Nucleus accumbens (tissue), 56 donors: Measurements from ENCODE around the gene AOPEP.
A peak's percentile ranks its signal among the peaks of the same experiment; 100 is the strongest.

Source experiments
- DNase-seq, 56 donors: peaks; one replicate each; lab custom pipeline; 2025; lab: John Stamatoyannopoulos, UW

AOPEP gene

DNA sequence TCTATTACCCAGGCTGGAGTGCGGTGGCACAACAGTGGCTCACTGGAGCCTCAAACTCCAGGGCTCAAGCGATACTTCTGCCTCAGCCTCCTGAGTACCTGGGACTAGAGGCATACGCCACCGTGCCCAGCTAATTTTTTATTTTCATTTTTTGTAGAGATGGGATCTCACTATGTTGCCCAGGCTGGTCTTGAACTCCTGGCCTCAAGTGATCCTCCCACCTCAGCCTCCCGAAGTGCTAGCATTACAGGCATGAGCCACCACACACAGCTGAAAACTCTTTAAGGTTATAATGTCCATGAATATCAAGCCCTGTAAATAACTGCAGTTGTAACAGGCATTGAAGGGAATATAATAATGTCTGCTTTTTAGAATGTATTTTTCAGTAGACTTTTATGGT, 271.2 kb downstream of the AOPEP start:
- DNase-seq, result no peak

DNA sequence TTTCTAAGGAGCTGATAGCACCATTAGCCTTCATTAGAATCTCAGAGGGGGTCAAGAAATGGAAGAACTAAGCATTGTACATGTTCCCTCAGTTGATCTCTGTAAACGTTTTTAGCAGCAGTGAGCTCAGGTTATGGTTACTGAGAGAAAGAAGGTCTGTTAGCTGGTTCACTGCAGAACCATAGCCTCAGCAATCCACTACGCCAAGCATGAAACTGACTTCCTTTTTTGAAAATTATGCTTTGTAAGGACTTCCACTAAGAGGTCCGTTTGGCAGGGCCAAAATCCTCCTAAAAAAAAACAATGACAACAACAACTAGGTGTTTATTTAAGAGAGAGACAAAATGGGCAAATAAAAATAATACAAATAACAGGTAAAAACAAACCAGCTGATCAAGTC, 273.3 kb downstream of the AOPEP start:
- DNase-seq, result no peak

DNA sequence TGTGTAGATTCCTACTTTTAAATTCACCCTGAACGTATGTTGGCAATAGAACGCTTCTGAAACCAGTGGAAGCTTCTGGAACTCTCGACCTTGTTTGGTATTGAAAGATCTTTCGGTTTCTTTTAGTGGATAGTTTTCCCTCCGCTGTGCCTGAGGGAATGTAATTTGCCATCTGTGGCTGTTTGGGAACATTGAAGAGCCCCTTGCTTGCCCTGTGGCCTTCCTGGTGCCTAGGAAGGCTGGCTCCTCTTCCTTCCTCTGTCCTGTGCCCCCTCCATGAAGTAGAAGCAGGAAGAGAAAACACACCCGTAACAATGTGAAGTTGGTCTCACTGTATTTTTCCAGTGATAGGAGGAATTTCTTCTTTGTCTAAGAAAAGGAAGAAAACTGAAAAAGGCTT, 274.3 kb downstream of the AOPEP start:
- DNase-seq, result no peak

DNA sequence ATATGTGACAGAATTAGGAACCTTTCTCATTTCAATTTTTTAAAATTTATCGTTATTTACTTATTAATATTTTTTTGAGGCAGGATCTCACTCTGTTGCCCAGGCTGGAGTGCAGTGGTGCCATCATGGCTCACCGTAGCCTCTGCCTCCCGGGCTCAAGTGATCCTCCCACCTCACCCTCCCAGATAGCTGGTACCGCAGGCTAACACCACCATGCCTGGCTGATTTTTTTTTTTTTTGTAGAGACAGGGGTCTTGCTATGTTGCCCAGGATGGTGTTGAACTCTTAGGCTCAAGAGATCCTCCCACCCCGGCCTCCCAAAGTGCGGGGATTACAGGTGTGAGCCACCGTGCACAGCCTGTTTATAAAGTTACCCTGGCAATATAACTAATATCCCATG, 275.2 kb downstream of the AOPEP start:
- DNase-seq, result no peak

DNA sequence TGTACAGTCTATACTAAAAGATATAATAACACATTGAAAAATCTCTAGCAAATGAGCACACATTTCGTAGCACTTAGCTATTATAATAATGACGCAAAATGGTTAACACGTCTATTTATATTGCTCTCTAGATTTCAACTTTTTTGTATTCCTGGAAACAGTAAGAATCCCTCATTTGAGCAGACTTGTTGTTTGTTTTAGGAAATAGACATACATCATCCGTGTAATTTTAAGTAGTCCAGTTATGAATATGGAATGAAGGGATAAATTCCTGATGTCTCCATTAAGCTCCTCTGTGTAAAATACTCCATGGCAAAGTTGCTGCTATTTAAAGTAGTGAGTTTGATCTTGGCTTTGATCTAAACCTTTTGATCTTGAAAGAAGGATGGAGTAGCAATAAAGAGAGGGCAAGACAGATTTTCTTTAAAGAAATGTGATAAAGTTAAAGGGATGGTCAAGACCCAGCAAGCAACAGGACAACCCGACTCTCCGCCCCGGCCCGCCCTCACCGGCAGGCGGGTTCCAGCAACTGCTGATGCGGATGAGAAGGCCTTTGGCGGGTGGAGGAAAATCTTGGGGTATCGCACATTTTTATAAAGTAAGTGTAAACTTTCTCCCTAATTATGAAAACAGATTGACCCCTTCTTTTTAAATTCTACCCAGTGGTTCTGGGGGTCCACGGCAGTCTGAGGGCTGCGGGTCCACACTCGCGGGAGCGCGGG, 277.4 kb downstream of the AOPEP start:
- peak in 9 of 56 donors; percentile 14 to 50 (median 33) for DNase-seq

DNA sequence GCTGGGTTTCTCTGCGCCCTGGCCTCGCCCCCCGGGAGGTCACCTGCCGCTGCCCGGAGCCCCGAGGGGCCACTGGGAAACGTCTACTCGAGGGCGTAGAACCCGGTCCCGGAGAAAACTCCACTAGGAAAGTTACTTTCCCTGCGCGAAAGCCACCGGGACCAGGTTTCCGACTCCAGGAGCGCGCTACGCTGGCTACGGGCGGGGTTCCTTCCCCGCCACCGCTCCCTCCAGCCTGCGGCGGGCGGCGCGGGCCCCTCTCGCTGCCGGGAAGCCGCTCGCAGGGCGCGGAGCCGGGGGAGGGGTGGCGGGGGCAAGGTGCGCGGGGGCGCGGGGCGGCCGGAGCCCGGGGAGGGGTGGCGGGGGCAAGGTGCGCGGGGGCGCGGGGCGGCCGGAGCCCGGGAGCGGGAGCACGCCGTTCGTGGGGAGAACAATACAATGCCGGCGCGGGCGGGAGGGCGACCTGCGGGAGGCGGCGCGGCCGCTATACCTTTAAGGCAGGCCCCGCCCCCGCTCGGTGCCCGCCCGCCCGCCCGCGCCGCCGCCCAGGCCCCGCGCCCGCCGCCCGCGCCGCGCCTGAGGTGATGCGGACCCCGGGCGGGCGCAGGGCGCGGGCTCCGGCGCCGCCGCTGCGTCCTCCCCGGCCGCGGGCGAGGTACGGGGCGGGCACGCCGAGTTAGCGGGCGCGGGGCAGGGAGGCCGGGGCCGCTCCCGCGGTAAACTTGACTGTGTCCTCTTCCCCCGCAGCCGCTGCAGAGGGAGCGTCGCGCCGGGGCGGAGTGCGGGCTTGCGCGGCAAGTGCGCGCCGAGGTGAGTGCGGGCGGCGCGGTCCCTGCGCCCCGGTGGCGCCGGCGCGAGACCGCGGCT, 278.1 kb downstream of the AOPEP start:
- peak in 7 of 56 donors; percentile 37 to 69 (median 53) for DNase-seq

DNA sequence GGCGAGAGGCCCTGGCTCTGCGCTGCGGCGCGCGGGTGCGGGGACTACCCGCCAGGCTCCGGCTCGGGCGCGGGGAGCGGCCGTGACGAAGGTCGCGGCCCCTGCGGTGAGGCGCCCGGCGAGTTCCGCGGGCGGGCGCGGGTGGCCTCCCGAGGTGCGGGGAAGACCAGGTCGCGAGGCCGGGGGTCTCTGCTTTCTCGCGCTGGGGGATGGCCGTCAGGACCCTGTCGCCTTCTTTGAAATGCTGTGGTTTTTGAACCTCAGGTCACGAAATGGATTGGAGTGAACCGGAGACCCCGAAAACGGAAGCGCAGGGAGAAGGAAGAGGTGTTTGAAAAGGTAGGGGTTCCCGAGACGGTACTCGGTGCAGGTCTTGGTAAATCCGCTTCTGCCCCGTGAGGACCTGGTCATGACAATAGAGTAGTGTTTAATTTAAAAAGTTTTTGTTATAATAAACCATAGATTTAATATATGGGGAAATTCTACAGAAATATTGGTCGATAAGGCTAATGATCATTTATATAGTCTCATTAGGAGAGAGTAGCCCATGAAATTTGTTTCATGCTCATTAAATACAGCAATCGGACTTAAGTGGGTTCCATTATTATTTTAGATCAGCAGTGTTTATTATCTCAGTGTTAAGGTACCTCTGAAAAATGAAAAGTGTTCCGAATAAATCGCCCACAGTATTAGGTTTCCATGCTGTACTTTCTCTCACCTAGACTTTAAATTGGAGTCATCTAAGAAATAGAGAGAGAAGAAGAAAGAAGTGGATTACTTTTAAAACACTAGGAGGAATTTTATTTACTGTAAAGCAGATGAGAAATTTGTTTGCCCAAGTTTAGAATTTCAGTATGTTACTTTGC, 279.0 kb downstream of the AOPEP start:
- peak in 1 of 56 donors; percentile 28 for DNase-seq

DNA sequence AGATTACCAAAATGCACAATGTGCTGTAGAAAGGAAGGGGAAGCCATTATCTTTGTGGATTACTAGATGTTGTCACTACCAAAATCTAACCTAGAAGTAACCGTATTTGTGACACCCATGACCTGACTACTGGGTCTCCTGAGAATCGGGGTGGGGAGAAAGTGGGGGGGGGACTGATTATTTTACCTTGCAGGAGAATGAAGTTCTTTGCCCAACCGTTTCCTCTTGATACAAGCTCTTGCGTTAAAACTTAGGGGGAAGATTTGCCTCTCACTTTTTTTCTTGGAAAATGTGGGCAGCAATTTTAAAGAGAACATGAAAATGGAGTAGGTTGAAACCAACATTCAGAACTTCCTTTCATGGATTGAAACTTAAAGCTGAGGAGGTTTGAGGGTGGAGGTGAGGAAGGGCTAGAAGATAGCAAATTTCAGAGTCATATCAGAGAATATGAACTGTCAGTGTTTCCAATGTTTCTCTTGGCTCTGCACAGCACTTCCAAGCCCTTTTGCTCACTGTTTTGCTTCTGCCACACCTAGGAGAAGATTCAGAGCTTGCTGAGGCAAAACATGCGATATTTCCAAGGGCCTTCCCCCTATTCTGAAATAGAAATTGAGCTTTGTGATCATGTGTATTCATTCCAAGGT, 280.8 kb downstream of the AOPEP start:
- peak in 3 of 56 donors; percentile 18 to 36 (median 35) for DNase-seq

DNA sequence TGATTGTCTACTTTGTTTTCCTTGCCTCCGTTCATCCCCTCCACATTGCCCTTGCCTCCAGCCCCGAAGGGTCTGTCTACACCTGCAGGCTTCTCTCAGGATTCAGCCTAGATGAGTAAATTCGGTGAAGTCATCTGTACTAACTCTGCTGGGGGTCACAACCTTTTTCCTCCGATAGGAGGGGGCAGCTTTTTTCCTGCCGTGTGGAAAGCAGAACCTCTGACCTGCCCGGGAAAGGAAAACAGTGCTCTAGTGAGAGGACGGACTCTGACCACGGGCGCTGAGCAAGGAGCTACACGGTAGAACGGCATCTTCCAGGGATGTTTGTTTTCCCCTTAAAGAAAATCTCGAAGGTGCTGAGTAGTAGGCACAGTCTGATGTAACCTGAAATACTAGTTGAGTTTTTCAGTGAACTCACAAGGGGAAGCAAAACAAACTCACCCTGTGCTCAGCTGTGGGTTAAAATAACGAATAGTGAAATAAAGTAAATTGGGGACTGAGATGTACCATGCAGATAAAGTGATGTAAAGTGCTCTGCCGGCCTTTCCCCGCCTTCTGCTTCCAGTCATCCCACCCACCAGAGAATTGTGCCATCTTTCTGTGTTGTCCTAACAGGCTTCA, 281.8 kb downstream of the AOPEP start:
- peak in 1 of 56 donors; percentile 36 for DNase-seq

DNA sequence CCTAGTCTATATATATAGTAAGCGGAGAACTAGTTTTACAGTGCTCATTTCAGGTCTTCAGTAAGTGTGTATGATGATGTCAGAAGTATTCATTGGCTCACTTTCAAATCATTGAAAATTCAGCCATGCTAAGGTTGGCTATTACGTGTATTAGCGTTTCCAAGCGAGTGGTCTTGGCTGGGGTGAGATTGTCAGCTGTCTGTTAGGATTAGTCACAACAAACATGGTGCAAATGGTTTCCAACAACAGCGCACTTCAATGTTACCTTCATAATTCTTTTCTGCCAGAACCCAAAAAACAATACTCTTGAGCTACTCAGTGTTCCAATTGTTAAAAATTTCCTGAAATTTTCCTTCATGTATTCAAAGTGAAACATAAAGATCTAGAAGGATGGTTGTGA, 283.0 kb downstream of the AOPEP start:
- DNase-seq, result no peak

DNA sequence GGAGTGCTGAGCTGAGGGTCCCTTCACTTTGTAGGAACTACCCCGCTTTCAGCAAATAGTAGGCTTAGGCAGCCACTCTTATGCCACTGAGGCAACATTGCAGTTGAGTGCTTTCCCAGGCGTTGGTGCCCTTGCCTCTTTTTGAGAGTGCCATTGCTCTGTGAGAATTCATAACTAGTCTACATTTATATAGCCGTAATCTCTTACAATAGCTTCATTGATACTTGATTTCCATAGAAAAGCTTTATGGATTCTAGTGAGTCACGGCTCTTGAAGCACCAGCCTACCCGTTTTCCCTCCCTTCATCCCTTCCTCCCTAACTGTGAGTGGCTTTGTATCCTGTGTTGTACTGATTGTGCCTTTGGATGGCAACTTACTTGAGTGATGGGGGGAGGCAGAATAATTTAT, 283.9 kb downstream of the AOPEP start:
- DNase-seq, result peak in 11 of 56 donors; percentile 24 to 63 (median 39)

DNA sequence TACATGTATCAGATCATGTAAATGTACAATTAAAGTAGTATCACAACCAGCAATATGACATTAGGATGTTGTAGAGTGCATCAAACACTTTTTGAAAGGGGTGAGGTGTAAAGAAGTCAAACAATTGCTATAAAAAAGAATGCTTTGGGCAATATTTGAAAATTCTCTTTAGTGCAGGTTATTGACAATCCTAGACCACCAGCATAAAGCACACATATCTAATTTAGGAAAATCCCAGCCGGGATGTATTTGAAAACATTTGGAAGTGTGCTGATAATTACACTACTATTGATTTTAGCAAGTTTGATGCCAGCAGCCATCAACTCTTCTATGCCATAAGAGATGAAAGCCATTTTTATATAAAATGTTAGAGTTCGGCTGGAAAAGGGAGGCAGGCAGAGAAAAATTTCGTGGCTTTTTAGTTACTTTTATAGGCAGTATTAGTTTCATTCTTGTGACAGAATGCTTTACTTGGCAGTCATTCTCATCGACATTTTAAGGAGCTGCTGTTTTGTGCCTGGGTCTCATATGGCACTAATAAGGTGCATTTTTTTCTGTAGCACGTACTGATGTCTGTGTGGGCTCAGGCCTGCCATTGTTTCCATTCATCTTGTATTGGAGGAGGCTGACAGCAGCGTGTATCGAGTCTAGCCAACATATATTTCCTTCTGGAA, 285.7 kb downstream of the AOPEP start:
- no peak for DNase-seq

DNA sequence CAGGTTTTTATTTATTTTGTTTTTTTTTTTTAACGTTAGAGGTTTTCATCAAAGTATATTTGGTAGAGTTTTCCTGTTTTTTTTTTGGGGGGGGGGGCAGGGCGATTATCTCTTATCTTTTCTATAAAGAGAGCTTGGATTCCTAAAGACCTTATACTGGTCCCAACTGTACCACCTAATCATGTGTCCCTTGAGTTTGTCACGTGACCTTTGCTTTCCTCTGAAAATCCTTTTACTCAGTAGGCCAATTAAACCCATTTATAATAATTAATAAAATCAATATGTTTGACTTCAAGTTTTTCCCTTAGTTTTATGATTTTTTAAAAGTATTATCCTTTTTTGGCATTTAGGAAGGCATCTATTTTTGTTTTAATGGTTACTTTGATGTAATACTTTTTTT, 286.4 kb downstream of the AOPEP start:
- no peak for DNase-seq

DNA sequence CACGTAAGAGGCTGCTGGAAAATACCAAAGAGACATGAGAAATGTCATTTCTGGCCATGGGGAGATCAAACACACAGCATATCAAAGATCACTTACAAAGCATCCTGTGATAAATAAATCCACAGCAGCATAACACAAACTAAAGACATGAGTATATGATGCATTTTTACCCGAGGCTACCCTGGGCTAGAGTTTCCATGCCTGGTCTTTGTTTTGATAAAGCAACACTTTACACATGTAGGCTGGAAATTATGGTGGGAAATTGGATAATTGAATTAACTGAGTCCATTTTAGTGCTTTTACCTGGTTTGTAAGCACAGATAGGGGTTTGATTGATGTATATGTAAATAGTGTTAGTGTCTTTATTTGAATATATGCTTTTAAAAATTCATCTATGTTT, 288.4 kb downstream of the AOPEP start:
- DNase-seq, result no peak

DNA sequence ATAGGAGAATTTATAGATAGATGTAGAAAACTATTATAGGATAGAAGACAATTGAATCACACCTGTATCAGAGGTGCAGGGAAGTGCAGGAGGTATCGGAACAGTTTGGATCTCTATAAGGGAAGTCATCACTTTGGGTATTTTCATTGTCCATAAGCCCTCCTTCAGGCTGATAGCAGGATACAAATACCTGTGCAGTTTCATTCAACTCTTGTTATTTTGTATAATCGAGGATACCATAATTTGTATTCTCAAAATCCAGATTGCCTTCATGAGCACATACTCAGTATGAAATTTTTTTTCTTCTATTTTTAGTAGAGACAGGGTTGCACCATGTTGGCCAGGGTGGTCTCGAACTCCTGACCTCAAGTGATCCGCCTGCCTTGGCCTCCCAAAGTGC, 289.1 kb downstream of the AOPEP start:
- DNase-seq, result no peak

DNA sequence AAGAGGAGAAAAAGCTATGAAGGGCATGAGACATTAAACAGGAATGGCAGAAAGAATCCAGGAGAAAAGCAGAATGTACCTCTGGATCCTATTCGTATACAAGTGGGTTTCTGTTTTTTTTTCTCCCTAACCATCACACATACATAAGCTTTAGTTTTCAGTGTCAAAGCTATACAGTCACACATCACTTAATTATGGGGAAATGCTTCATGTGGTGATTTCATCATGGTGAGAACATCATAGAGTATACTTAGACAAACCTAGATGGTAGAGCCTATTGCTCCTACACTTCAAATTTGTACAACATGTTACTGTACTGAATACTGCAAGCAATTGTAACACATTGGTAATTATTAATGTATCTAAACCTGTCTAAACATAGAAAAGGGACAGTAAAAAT, 290.6 kb downstream of the AOPEP start:
- DNase-seq, result no peak

DNA sequence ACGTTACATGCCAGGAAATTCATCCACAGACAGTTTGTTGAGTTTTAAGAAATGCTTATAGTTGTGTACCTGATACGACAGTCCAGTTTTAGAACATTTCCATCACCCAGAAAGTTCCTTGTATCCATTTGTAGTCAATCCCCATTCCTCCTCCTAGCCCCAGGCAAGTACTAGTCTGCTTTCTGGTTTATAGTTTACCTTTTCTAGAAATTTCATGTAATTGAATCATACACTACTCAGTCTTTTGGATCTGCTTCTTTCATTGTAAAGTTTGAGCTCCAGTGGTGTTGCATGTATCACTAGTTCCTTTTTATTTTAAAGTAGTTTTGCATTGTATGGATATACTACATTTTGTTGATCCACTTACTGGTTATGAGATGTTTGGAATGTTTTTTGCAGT, 291.2 kb downstream of the AOPEP start:
- DNase-seq, result no peak

DNA sequence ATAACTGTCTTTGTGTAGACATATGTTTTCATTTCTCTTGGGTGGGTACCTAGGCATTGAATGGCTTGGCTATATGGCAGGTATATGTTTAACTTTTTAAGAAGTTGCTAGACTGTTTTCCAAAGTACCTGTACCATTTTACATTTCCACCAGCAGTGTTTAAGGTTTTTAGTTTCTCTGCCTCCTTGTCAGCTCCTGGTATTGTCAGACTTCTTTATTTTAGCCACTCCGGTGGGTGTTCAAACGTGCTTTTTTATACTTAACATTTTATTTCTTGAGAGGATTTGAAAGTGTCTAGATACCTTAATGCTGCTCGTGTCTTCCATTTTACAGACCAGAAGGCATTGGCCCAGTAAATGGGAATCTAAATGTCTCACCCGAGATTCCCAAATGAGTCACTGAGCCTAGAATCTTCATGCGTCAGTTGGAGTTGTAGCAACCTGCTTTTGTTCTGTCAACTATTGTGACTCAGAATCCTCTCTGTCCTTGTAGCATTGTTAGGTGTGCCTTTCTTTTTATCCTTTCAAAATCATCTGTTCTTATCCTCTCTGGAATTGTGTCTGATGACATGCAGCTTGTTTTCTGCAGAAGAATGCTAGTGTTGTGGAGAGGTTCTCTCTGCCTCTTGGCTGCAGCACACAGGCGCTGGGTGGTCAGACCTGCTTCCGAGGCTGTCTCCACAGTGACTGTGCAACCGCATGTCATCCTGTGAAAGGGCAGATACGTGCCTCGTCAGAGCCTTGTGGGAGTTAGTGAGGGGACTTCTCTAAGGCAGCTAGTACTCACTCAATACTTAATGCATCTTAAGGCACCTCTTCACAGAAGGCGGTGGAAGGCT, 291.8 kb downstream of the AOPEP start:
- DNase-seq, result peak in 17 of 56 donors; percentile 28 to 61 (median 43)
